ENCODE results near the gene OCLN. TPM values are rescaled to one million over a fixed set of nuclear protein-coding genes. Genes with fewer than 3 reads are reported as not detected.
"Not testable (repeated sequence)": the region's sequence is repeated elsewhere in the genome, so short reads cannot be mapped to it uniquely, and the experiment has no call there.

The OCLN gene
- total RNA-seq, 2 donors from 2014 or later = 2.0 to 9.0 TPM

GRCh38 chr5:69525490-69525889 is 32.9 kb downstream of the OCLN start:
- H3K36me3 Mint-ChIP-seq (ENCODE audit: low read depth) = no peaks in the 10 kb centered on the region
- peaks cover 18% of the 10 kb centered on the region for H3K27me3 Mint-ChIP-seq
- H3K4me3 Mint-ChIP-seq = no peak overlapping the region
- no peaks in the 10 kb centered on the region for H3K9me3 ChIP-seq (ENCODE audit: control insufficient read depth, low read length, poor library complexity, severe bottlenecking)
- no peak overlapping the region for H3K27ac Mint-ChIP-seq
- H3K4me1 Mint-ChIP-seq = no peaks in the 10 kb centered on the region
- DNase-seq = no peak
- ATAC-seq = no peak

DNA sequence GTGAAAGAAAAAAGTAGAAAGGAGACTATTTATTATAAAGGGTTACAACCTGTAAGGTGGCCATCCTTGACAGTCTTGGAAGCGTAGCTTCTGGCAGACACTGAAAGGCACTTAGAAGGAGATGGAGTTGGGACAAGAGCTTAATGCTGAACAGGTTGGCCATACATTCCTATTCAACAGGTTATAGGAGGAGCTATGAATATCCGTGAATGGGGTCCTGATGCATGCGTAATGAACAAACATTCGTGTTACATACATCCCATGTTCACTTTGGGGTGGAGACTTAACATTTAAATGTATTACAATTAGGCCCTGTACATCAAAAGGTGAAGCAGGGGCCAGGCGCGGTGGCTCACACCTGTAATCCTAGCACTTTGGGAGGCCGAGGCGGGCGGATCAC is 34.1 kb downstream of the OCLN start:
- Mint-ChIP-seq H3K27me3 (peaks cover 26% of the 10 kb centered on the region), H3K4me1 (no peaks in the 10 kb centered on the region), H3K4me3 (no peak overlapping the region), H3K27ac (no peak overlapping the region), H3K36me3 (ENCODE audit: low read depth) (no peaks in the 10 kb centered on the region)
- ATAC-seq = no peak
- no peak for DNase-seq
- no peaks in the 10 kb centered on the region for H3K9me3 ChIP-seq (ENCODE audit: control insufficient read depth, low read length, poor library complexity, severe bottlenecking)

GRCh38 chr5:69527128-69527770 is 34.7 kb downstream of the OCLN start:
- H3K27ac Mint-ChIP-seq = no peak overlapping the region
- DNase-seq = no peak
- ATAC-seq = no peak

GRCh38 chr5:69528035-69528434 is 35.4 kb downstream of the OCLN start:
- DNase-seq (no peak), ATAC-seq (no peak)
- H3K36me3 Mint-ChIP-seq (ENCODE audit: low read depth) = no peaks in the 10 kb centered on the region
- peaks cover 26% of the 10 kb centered on the region for H3K27me3 Mint-ChIP-seq
- H3K4me3 Mint-ChIP-seq = no peak overlapping the region
- no peak overlapping the region for H3K27ac Mint-ChIP-seq
- no peaks in the 10 kb centered on the region for H3K9me3 ChIP-seq (ENCODE audit: control insufficient read depth, low read length, poor library complexity, severe bottlenecking)
- H3K4me1 Mint-ChIP-seq = no peaks in the 10 kb centered on the region

More at GRCh38 chr5:69527128-69527770, 34.7 kb downstream of the OCLN start:
- no peak overlapping the region for H3K4me3 Mint-ChIP-seq
- H3K27me3 Mint-ChIP-seq = peaks cover 26% of the 10 kb centered on the region
- H3K9me3 ChIP-seq (ENCODE audit: control insufficient read depth, low read length, poor library complexity, severe bottlenecking) = no peaks in the 10 kb centered on the region
- H3K36me3 Mint-ChIP-seq (ENCODE audit: low read depth) = no peaks in the 10 kb centered on the region
- H3K4me1 Mint-ChIP-seq = no peaks in the 10 kb centered on the region

GRCh38 chr5:69528609-69529008 is 36.0 kb downstream of the OCLN start:
- H3K4me3 Mint-ChIP-seq = no peak overlapping the region
- H3K4me1 Mint-ChIP-seq = no peaks in the 10 kb centered on the region
- no peaks in the 10 kb centered on the region for H3K36me3 Mint-ChIP-seq (ENCODE audit: low read depth)
- no peak for ATAC-seq
- no peaks in the 10 kb centered on the region for H3K9me3 ChIP-seq (ENCODE audit: control insufficient read depth, low read length, poor library complexity, severe bottlenecking)
- peaks cover 26% of the 10 kb centered on the region for H3K27me3 Mint-ChIP-seq
- no peak for DNase-seq
- H3K27ac Mint-ChIP-seq = no peak overlapping the region

- H3K27ac Mint-ChIP-seq = no peak overlapping the region
- DNase-seq (no peak), ATAC-seq (no peak)
- no peaks in the 10 kb centered on the region for H3K36me3 Mint-ChIP-seq (ENCODE audit: low read depth)
- no peaks in the 10 kb centered on the region for H3K9me3 ChIP-seq (ENCODE audit: control insufficient read depth, low read length, poor library complexity, severe bottlenecking)
- no peaks in the 10 kb centered on the region for H3K4me1 Mint-ChIP-seq
- no peak overlapping the region for H3K4me3 Mint-ChIP-seq
- H3K27me3 Mint-ChIP-seq = peaks cover 26% of the 10 kb centered on the region
Measured at GRCh38 chr5:69530561-69531405, 38.2 kb downstream of the OCLN start.

- Mint-ChIP-seq H3K27me3 (peaks cover 26% of the 10 kb centered on the region), H3K27ac (no peak overlapping the region), H3K4me3 (no peak overlapping the region), H3K36me3 (ENCODE audit: low read depth) (no peaks in the 10 kb centered on the region), H3K4me1 (no peaks in the 10 kb centered on the region)
- H3K9me3 ChIP-seq (ENCODE audit: control insufficient read depth, low read length, poor library complexity, severe bottlenecking) = no peaks in the 10 kb centered on the region
- ATAC-seq (no peak), DNase-seq (no peak)
Measured at GRCh38 chr5:69531406-69531801, 38.8 kb downstream of the OCLN start.

DNA sequence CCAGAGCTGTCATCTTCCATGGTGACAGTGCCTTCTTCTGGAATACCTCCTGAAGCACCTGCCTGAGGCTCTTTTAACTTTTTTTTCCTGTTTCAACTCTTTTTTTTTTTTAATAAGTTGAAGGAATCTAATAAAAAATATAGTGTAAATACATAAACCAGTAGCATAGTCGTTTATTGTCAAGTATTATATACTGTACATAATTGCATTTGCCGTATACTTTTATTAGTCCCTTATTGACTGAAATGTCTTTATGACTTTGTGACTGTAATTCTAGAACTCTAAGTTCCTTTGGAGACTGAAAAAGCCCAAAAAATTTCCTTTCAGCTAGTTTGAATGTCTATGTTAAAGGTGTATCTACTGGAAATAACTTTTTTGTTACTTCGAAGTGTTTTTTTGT is 45.3 kb downstream of the OCLN start:
- H3K27me3 Mint-ChIP-seq; DNase-seq; H3K9me3 ChIP-seq (ENCODE audit: control insufficient read depth, low read length, poor library complexity, severe bottlenecking); H3K36me3 Mint-ChIP-seq (ENCODE audit: low read depth); H3K4me3 Mint-ChIP-seq; H3K4me1 Mint-ChIP-seq; ATAC-seq; H3K27ac Mint-ChIP-seq: not testable (repeated sequence)

- ATAC-seq; H3K36me3 Mint-ChIP-seq (ENCODE audit: low read depth); H3K9me3 ChIP-seq (ENCODE audit: control insufficient read depth, low read length, poor library complexity, severe bottlenecking); H3K4me1 Mint-ChIP-seq; DNase-seq; H3K27ac Mint-ChIP-seq; H3K4me3 Mint-ChIP-seq; H3K27me3 Mint-ChIP-seq: not testable (repeated sequence)
Measured at GRCh38 chr5:69538735-69539134, 46.1 kb downstream of the OCLN start.

DNA sequence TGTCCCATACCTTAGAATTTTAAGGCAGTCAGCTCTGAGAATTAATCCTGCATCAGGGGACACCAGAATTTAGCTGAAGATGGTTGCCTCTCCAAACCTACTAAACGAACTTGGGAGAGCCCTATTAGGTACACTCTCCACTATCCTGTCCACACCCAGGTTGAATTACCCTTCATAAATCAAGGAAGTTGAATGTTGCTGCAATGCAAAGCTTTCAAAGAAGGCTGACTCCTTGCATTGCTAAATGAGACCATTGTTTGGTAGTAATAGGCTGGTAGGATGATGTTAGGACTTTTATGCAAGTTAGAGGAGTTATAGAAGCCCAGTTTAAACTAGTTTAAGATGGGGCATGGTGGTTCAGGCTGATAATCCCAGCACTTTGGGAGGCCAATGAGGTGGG is 48.8 kb downstream of the OCLN start:
- not testable (repeated sequence) for H3K27me3 Mint-ChIP-seq; DNase-seq; H3K9me3 ChIP-seq (ENCODE audit: control insufficient read depth, low read length, poor library complexity, severe bottlenecking); H3K36me3 Mint-ChIP-seq (ENCODE audit: low read depth); H3K4me3 Mint-ChIP-seq; H3K27ac Mint-ChIP-seq; H3K4me1 Mint-ChIP-seq; ATAC-seq

DNA sequence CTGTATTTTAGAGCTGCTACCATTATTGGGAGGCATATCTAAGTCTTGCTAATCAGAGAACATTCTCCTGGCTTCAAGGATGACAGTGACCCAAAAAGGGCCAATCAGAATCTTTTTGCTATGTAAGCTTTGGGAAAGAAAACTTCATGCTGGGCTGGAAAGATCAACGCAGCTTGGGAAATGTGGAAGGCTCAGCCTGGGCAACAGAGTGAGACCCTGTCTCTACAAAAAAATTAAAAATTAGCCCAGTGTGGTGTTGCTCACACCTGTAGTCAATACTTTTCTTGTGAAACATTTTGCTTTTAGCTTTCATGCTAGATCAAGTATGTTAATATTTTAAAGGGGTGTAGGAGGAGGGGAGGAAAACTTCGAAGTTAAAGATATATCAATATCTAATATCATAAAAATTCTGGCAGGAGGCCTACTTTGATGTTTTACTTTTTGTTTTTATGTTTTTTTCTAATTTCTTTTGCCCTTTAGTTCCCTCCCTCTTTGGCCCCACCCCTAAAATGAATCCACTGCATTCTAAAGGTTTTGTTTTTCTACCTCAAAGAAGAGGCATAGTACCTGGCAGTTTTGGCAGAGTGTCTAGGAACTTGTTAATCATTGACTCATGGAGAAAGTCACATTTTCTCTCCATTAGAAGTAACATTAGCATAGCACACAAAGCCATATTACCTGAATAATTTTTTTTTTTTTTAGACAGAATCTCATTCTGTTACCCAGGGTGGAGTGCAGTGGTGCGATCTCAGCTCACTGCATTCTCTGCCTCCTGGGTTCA is 50.4 kb downstream of the OCLN start:
- H3K27me3 Mint-ChIP-seq; ATAC-seq; H3K9me3 ChIP-seq (ENCODE audit: control insufficient read depth, low read length, poor library complexity, severe bottlenecking); H3K36me3 Mint-ChIP-seq (ENCODE audit: low read depth); H3K4me1 Mint-ChIP-seq; H3K4me3 Mint-ChIP-seq; H3K27ac Mint-ChIP-seq; DNase-seq: not testable (repeated sequence)

- not testable (repeated sequence) for H3K9me3 ChIP-seq (ENCODE audit: control insufficient read depth, low read length, poor library complexity, severe bottlenecking); H3K4me1 Mint-ChIP-seq; H3K36me3 Mint-ChIP-seq (ENCODE audit: low read depth); H3K27me3 Mint-ChIP-seq; H3K27ac Mint-ChIP-seq; DNase-seq; H3K4me3 Mint-ChIP-seq; ATAC-seq
Measured at GRCh38 chr5:69544602-69545001, 52.0 kb downstream of the OCLN start.

DNA sequence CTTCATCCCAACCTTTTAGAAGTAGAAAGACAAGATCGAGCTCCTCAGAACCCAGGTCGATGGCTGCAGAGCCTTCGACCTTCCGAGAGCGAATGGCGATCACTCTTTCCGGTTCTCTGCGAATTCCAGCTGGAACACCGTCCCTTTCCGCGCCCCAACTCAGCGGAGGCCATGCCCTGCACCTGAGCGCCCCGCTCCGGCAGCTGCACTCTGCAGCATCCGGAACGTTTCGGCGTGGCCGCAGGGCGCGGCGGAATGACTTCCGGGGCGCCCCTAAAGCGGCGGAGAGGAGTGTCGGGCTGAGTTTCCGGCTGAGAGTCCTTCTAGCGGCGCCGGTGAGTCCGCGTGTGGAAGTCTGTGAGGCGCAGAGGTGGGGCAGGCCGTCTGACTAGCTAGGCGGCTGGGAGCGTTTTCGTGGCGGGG is 67.3 kb downstream of the OCLN start, which contains the start of gene GTF2H2C:
Gene GTF2H2C, plus strand, starts transcription at position 284 of the 423 bp plus-strand sequence. CDS start 4,942 bp downstream, outside the sequence.
- H3K4me1 Mint-ChIP-seq; H3K36me3 Mint-ChIP-seq (ENCODE audit: low read depth); H3K9me3 ChIP-seq (ENCODE audit: control insufficient read depth, low read length, poor library complexity, severe bottlenecking); H3K27me3 Mint-ChIP-seq: not testable (repeated sequence)
- peak; percentile 48 to 66 (median 63) for DNase-seq
- H3K4me3 Mint-ChIP-seq = peak within 1 kb of the TSS; percentile 98
- ATAC-seq = peak; percentile 99
- peak within 1 kb of the TSS; percentile 71 for H3K27ac Mint-ChIP-seq

Measured in T-helper 17 cell (primary cell).